TTC549 (cell line): ENCODE data around the gene VWA8.
A peak's percentile ranks its signal among the peaks of the same experiment; 100 is the strongest.

Source experiments
- FAIRE-seq: peaks from 2 replicates; lab custom pipeline; 2012; peaks lifted over from hg19 to GRCh38; lab: Jason Lieb, UNC

VWA8 gene

GRCh38 chr13:41740479-41740878 lies 220.4 kb downstream of the VWA8 start:
- FAIRE-seq: no peak

- FAIRE-seq: no peak
Observed at GRCh38 chr13:41722684-41723535, 238.0 kb downstream of the VWA8 start.

GRCh38 chr13:41720839-41721561 lies 239.9 kb downstream of the VWA8 start:
- FAIRE-seq: no peak

- FAIRE-seq: no peak
Observed at GRCh38 chr13:41716236-41716635, 244.7 kb downstream of the VWA8 start.

GRCh38 chr13:41713405-41713804 lies 247.5 kb downstream of the VWA8 start:
- no peak for FAIRE-seq

GRCh38 chr13:41710771-41711170 lies 250.1 kb downstream of the VWA8 start:
- no peak for FAIRE-seq

GRCh38 chr13:41709511-41709910 lies 251.4 kb downstream of the VWA8 start:
- no peak for FAIRE-seq

- FAIRE-seq: no peak
Observed at GRCh38 chr13:41708713-41709112, 252.2 kb downstream of the VWA8 start.

GRCh38 chr13:41707194-41707821 lies 253.6 kb downstream of the VWA8 start:
- FAIRE-seq: no peak

- no peak for FAIRE-seq
Observed at GRCh38 chr13:41706152-41706551, 254.8 kb downstream of the VWA8 start.

- no peak for FAIRE-seq
Observed at GRCh38 chr13:41702540-41702939, 258.4 kb downstream of the VWA8 start.

GRCh38 chr13:41701676-41702075 lies 259.2 kb downstream of the VWA8 start:
- FAIRE-seq: no peak

GRCh38 chr13:41700790-41701310 lies 260.1 kb downstream of the VWA8 start:
- no peak for FAIRE-seq

GRCh38 chr13:41699759-41700158 lies 261.1 kb downstream of the VWA8 start:
- no peak for FAIRE-seq

- no peak for FAIRE-seq
Observed at GRCh38 chr13:41697578-41697977, 263.3 kb downstream of the VWA8 start.

- no peak for FAIRE-seq
Observed at GRCh38 chr13:41696163-41697003, 264.5 kb downstream of the VWA8 start.

- peak; percentile 64 for FAIRE-seq
Observed at GRCh38 chr13:41694545-41695301, 266.2 kb downstream of the VWA8 start.

GRCh38 chr13:41693434-41693833 lies 267.5 kb downstream of the VWA8 start:
- FAIRE-seq: no peak

- no peak for FAIRE-seq
Observed at GRCh38 chr13:41691274-41691673, 269.6 kb downstream of the VWA8 start.

GRCh38 chr13:41682766-41683165 lies 278.1 kb downstream of the VWA8 start:
- FAIRE-seq: no peak

- no peak for FAIRE-seq
Observed at GRCh38 chr13:41682001-41682400, 278.9 kb downstream of the VWA8 start.
